LNCaP clone FGC (cell line): ENCODE data around the gene GPRC5B.

ENCODE experiments used
- DNase-seq: peaks from one replicate; pipeline ENCODE4 v3.0.0-alpha.2; 2011; ENCODE audit warnings: low read depth
- H3K4me3 ChIP-seq: 2 replicates; pipeline ENCODE4 v1.5.1; 2011; ENCODE audit warnings: mild to moderate bottlenecking, low read depth, low read length, control low read depth
- CTCF ChIP-seq: IDR thresholded peaks from 2 replicates; pipeline ENCODE4 v1.5.1; 2012; ENCODE audit warnings: mild to moderate bottlenecking; ENCODE audit not compliant: control insufficient read depth, insufficient read depth; ENCODE audit errors: extremely low read depth

The GPRC5B gene

GRCh38 chr16:19835968-19836421 lies 48.7 kb downstream of the GPRC5B start:
- H3K4me3 ChIP-seq = no peak overlapping the region
- TF ChIP-seq CTCF = no peak
- no peak for DNase-seq

- no peak for DNase-seq
- TF ChIP-seq CTCF = no peak
- H3K4me3 ChIP-seq = no peak overlapping the region
Measured at GRCh38 chr16:19835196-19835595, 49.5 kb downstream of the GPRC5B start.

GRCh38 chr16:19833581-19833980 lies 51.1 kb downstream of the GPRC5B start:
- TF ChIP-seq CTCF = no peak

GRCh38 chr16:19833176-19833575 lies 51.5 kb downstream of the GPRC5B start:
- DNase-seq = no peak
- no peak for TF ChIP-seq CTCF
- no peak overlapping the region for H3K4me3 ChIP-seq

More at GRCh38 chr16:19833581-19833980, 51.1 kb downstream of the GPRC5B start:
- DNase-seq = no peak
- H3K4me3 ChIP-seq = no peak overlapping the region

- TF ChIP-seq CTCF = no peak
- DNase-seq = no peak
- H3K4me3 ChIP-seq = no peak overlapping the region
Measured at GRCh38 chr16:19831678-19832077, 53.0 kb downstream of the GPRC5B start.

GRCh38 chr16:19830902-19831560 lies 53.6 kb downstream of the GPRC5B start:
- no peak overlapping the region for H3K4me3 ChIP-seq
- TF ChIP-seq CTCF = no peak
- DNase-seq = no peak
